Suprapubic skin (tissue), 4 donors: ENCODE results near the gene OSBPL9. TPM values are rescaled to one million over a fixed set of nuclear protein-coding genes. Genes with fewer than 3 reads are reported as not detected.
A peak's percentile ranks its signal among the peaks of the same experiment; 100 is the strongest.

Experiments used
- DNase-seq, 2 donors: peaks; one replicate each; pipeline ENCODE4 v3.0.0-alpha.2; 2019; ENCODE audit warnings: low spot score in 2 of 2
- H3K27ac ChIP-seq: fragments of 200-600 bp; sonication (generic); one replicate; pipeline ENCODE4 v1.5.1; 2019
- H3K27me3 ChIP-seq: fragments of 200-600 bp; sonication (generic); one replicate; pipeline ENCODE4 v1.5.1; 2019
- H3K36me3 ChIP-seq: fragments of 200-600 bp; sonication (generic); one replicate; pipeline ENCODE4 v1.5.1; 2019
- H3K4me1 ChIP-seq: fragments of 200-600 bp; sonication (generic); one replicate; pipeline ENCODE4 v1.5.1; 2019
- H3K4me3 ChIP-seq: fragments of 200-600 bp; sonication (generic); one replicate; pipeline ENCODE4 v1.5.1; 2019; ENCODE audit warnings: mild to moderate bottlenecking
- H3K9me3 ChIP-seq: fragments of 200-600 bp; sonication (generic); one replicate; pipeline ENCODE4 v1.5.1; 2019
- EP300 ChIP-seq: sonication (generic); formaldehyde crosslinking; IDR thresholded peaks from one replicate; pipeline ENCODE4 v1.6.1; 2017; ENCODE audit warnings: antibody characterized with exemption
- POLR2A ChIP-seq, 2 donors: fragments of 450-650 bp; IDR thresholded peaks; one replicate each; pipeline ENCODE4 v1.6.1; 2017; ENCODE audit warnings: antibody characterized with exemption in 2 of 2, mild to moderate bottlenecking in 2 of 2, moderate library complexity in 2 of 2
- POLR2AphosphoS5 ChIP-seq, 3 donors: sonication (generic); formaldehyde crosslinking; IDR thresholded peaks; one replicate each; pipeline ENCODE4 v1.6.1; 2017; ENCODE audit warnings: antibody characterized with exemption in 3 of 3
- WGBS: methylation state at CpG from one replicate; pipeline ENCODE4 v1.1.5; 2018; 5-methylcytosine and 5-hydroxymethylcytosine counted together
- total RNA-seq, 4 donors: library from RNA; depleted of rRNA; stranded (reverse); fragments of >200 nt; gene quantifications; one replicate each; pipeline ENCODE4 v1.1.0, GENCODE V29; 2016
- TF ChIP-seq, protein P1 (sequence below), 2 donors: fragments of 200-600 bp in 1 of 2; fragments of 450-650 bp in 1 of 2; sonication (generic) in 1 of 2; IDR thresholded peaks; one replicate each; pipeline ENCODE4 v1.5.1; 2016 to 2019; ENCODE audit warnings: antibody characterized with exemption in 2 of 2, mild to moderate bottlenecking in 1 of 2, moderate library complexity in 1 of 2

Gene OSBPL9
- total RNA-seq, 4 donors from 2014 or later, result 49.7 to 166 (median 90.4) TPM

DNA sequence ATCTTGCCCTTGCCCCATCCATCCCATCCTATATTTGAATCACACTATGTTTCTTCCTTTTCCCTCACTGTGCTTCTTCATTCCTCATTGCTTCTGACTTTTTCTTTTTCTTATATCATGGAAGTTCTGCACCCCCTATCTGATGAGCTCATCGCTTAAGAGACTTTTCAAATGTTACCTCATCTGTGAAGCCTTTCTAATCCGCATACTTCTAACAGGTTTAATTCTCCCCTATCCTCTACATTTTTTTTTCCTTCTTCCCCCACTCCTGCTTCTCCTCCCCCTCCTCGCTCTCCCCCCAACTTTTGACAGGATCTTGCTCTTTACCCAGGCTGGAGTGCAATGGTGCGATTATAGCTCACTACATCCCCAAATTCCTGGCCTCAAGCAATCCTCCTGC is 39.5 kb downstream of the OSBPL9 start:
- no peak for DNase-seq
- Histone ChIP-seq H3K4me3 (no peak overlapping the region), H3K4me1 (peaks cover 22% of the 10 kb centered on the region), H3K9me3 (no peaks in the 10 kb centered on the region), H3K27me3 (no peaks in the 10 kb centered on the region), H3K36me3 (peaks cover 3% of the 10 kb centered on the region), H3K27ac (no peak overlapping the region)
- TF ChIP-seq, protein P1, sequence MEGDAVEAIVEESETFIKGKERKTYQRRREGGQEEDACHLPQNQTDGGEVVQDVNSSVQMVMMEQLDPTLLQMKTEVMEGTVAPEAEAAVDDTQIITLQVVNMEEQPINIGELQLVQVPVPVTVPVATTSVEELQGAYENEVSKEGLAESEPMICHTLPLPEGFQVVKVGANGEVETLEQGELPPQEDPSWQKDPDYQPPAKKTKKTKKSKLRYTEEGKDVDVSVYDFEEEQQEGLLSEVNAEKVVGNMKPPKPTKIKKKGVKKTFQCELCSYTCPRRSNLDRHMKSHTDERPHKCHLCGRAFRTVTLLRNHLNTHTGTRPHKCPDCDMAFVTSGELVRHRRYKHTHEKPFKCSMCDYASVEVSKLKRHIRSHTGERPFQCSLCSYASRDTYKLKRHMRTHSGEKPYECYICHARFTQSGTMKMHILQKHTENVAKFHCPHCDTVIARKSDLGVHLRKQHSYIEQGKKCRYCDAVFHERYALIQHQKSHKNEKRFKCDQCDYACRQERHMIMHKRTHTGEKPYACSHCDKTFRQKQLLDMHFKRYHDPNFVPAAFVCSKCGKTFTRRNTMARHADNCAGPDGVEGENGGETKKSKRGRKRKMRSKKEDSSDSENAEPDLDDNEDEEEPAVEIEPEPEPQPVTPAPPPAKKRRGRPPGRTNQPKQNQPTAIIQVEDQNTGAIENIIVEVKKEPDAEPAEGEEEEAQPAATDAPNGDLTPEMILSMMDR (IDR thresholded peaks at IDR 0.05), result no peak
- TF ChIP-seq POLR2A (IDR thresholded peaks at IDR 0.05) (no peak), EP300 (no peak), POLR2AphosphoS5 (IDR thresholded peaks at IDR 0.05) (no peak)
- WGBS, result 94% methylated on average over 4 of the region's 4 CpGs

DNA sequence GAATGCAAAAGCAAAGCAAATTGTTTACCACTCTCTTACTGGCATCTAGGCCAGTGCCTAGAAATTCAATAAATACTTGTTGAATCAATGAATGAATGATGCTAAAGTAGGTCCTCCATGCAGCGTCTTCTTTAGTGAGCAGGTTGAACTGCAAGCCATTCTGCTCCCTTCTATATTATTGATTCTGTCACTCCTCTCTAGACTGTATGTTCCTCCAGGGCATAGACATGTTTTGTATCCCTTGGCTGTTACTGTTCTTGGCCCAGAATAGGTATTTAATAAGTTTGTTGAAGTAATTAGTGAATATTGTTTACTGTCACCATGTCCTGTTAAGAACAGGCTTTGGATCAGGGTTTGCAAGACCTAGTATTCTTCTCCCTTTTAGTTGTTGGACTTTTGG is 43.7 kb downstream of the OSBPL9 start:
- 58% methylated on average over 1 of the region's 1 CpG for WGBS
- Histone ChIP-seq H3K27me3 (no peaks in the 10 kb centered on the region), H3K9me3 (no peaks in the 10 kb centered on the region), H3K4me3 (no peak overlapping the region), H3K27ac (no peak overlapping the region), H3K4me1 (peaks cover 26% of the 10 kb centered on the region), H3K36me3 (peaks cover 3% of the 10 kb centered on the region)
- no peak for DNase-seq
- TF ChIP-seq POLR2AphosphoS5 (IDR thresholded peaks at IDR 0.05) (no peak), EP300 (no peak), POLR2A (IDR thresholded peaks at IDR 0.05) (no peak)
- TF ChIP-seq, protein P1 (IDR thresholded peaks at IDR 0.05), result no peak

DNA sequence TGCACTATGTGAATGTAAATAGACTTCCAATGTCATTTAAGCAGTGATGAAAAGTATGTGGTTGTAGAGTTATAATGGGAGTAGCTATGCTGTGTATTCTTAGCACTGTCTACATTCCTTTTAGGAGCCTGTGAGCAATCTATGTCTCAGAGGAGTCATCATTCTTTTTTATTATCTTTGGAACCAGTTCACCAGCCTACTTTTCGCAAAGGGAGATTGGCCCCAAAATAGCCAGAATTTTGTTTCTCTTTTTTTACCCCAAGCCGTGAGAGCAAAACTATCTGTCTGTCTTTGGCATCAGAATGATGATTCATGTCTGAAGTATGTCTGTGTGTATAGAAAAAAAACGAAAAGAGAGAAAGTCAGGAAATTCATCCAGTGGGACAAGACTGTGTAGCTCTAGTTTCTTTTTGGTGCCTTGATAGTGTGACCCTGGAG is 44.2 kb downstream of the OSBPL9 start:
- Histone ChIP-seq H3K27me3 (no peaks in the 10 kb centered on the region), H3K36me3 (peaks cover 3% of the 10 kb centered on the region), H3K27ac (no peak overlapping the region), H3K9me3 (no peaks in the 10 kb centered on the region), H3K4me1 (peaks cover 31% of the 10 kb centered on the region), H3K4me3 (no peak overlapping the region)
- WGBS, result 10% methylated on average over 3 of the region's 3 CpGs
- DNase-seq, result no peak
- TF ChIP-seq EP300 (no peak), POLR2AphosphoS5 (IDR thresholded peaks at IDR 0.05) (peak in 1 of 3 donors; percentile 37), POLR2A (IDR thresholded peaks at IDR 0.05) (no peak)
- TF ChIP-seq, protein P1 (IDR thresholded peaks at IDR 0.05), result no peak

DNA sequence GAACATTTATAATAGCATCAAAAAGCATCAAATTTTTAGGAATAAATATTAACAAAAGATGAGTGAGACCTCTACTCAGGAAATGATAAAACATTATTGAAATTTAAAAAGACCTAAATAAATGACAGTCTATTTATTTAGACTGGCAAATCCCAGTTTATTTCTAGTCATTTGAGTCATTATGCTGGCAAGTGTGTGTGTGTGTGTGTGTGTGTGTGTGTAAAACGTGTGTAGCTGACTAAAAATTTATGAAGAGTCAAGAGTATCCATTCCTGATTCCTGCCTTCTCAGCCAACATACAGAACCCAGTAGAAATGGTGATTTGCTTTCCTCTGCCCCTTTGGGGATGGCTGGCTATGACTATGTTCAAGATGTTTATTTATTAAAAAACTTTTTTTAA is 46.2 kb downstream of the OSBPL9 start:
- Histone ChIP-seq H3K27ac (no peak overlapping the region), H3K9me3 (no peaks in the 10 kb centered on the region), H3K4me3 (no peak overlapping the region), H3K27me3 (no peaks in the 10 kb centered on the region), H3K36me3 (no peaks in the 10 kb centered on the region), H3K4me1 (peaks cover 43% of the 10 kb centered on the region)
- TF ChIP-seq POLR2AphosphoS5 (IDR thresholded peaks at IDR 0.05), result no peak
- 45% methylated on average over 1 of the region's 1 CpG for WGBS
- no peak for DNase-seq

DNA sequence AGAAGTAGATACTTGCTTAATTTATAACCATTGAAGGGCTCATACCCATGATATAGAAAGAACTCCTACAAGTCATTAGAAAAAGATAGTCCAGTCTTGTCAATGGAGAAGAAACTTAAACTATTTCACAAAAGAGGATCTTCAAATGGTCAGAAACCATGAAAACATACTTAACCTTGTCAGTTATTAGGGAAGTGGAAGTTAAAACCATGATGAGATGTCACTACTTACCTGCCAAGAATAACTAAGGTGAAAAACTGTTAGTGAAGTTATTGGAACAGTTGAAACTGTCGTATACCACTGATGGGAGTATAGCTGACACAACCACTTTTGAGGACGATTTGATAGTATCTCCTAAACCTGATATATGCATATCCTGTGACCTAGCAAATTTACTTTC is 46.8 kb downstream of the OSBPL9 start:
- 83% methylated on average over 2 of the region's 2 CpGs for WGBS
- Histone ChIP-seq H3K9me3 (no peaks in the 10 kb centered on the region), H3K27ac (no peak overlapping the region), H3K36me3 (no peaks in the 10 kb centered on the region), H3K4me3 (no peak overlapping the region), H3K27me3 (no peaks in the 10 kb centered on the region), H3K4me1 (peaks cover 43% of the 10 kb centered on the region)
- TF ChIP-seq POLR2A (IDR thresholded peaks at IDR 0.05) (no peak), EP300 (no peak), POLR2AphosphoS5 (IDR thresholded peaks at IDR 0.05) (no peak)
- TF ChIP-seq, protein P1 (IDR thresholded peaks at IDR 0.05), result no peak
- DNase-seq, result no peak
